Camera-type eye (tissue), 1 donor: ENCODE measurements around the gene CCDC190. TPM values are rescaled to one million over a fixed set of nuclear protein-coding genes. Genes with fewer than 3 reads are reported as not detected.

Experiments
- total RNA-seq: library from RNA; depleted of rRNA; stranded (reverse); fragments of >200 nt; gene quantifications from one replicate; pipeline ENCODE4 v1.2.3, GENCODE V29; 2014

The CCDC190 gene
- total RNA-seq = 0.66 TPM

GRCh38 chr1:162861101-162861500, at the start of gene CCDC190:
TSS of gene CCDC190 (minus strand) at chr1:162861175. CDS start at chr1:162859646, 1,529 bp downstream.

Other genes with a start within 250 kb of the CCDC190 start
- gene DDR2, start 228.7 kb downstream of the CCDC190 start, total RNA-seq = 75.1 TPM
- gene HSD17B7, start 70.5 kb downstream of the CCDC190 start, total RNA-seq = 21.2 TPM
- gene RGS4, start 208.2 kb upstream of the CCDC190 start, total RNA-seq = 24.2 TPM